GM19099 (cell line): Measurements from ENCODE around the gene NAA25.

ENCODE experiments used
- POLR2A ChIP-seq: IDR thresholded peaks from 3 replicates; pipeline ENCODE4 v1.6.1; 2011; ENCODE audit warnings: low read depth; ENCODE audit not compliant: insufficient read length; ENCODE audit errors: extremely low read depth

NAA25 gene

GRCh38 chr12:112000820-112001219 lies 107.8 kb downstream of the NAA25 start:
- TF ChIP-seq POLR2A, result no peak

GRCh38 chr12:111998015-111998414 lies 110.6 kb downstream of the NAA25 start:
- no peak for TF ChIP-seq POLR2A

- no peak for TF ChIP-seq POLR2A
Observed at GRCh38 chr12:111997300-111997699, 111.3 kb downstream of the NAA25 start.

- no peak for TF ChIP-seq POLR2A
Observed at GRCh38 chr12:111995782-111996480, 112.7 kb downstream of the NAA25 start.

- no peak for TF ChIP-seq POLR2A
Observed at GRCh38 chr12:111993292-111994150, 115.1 kb downstream of the NAA25 start.

- no peak for TF ChIP-seq POLR2A
Observed at GRCh38 chr12:111992464-111992863, 116.1 kb downstream of the NAA25 start.

GRCh38 chr12:111991946-111992345 lies 116.6 kb downstream of the NAA25 start:
- no peak for TF ChIP-seq POLR2A

- no peak for TF ChIP-seq POLR2A
Observed at GRCh38 chr12:111991535-111991934, 117.0 kb downstream of the NAA25 start.

- no peak for TF ChIP-seq POLR2A
Observed at GRCh38 chr12:111984820-111985219, 123.8 kb downstream of the NAA25 start.

- no peak for TF ChIP-seq POLR2A
Observed at GRCh38 chr12:111981987-111982386, 126.6 kb downstream of the NAA25 start.

- TF ChIP-seq POLR2A, result no peak
Observed at GRCh38 chr12:111980598-111980997, 128.0 kb downstream of the NAA25 start.

- TF ChIP-seq POLR2A, result no peak
Observed at GRCh38 chr12:111978545-111978944, 130.0 kb downstream of the NAA25 start.

- no peak for TF ChIP-seq POLR2A
Observed at GRCh38 chr12:111976860-111977259, 131.7 kb downstream of the NAA25 start.
